GM12872 (cell line): ENCODE results near the gene DNAI1.

Experiments used
- CTCF ChIP-seq: IDR thresholded peaks from 3 replicates; pipeline ENCODE4 v1.5.1; 2011; ENCODE audit warnings: low read depth, mild to moderate bottlenecking, low read length, moderate library complexity; ENCODE audit not compliant: insufficient read depth

The DNAI1 gene

GRCh38 chr9:34484678-34485077 is 26.1 kb downstream of the DNAI1 start:
- no peak for TF ChIP-seq CTCF

- TF ChIP-seq CTCF = no peak
These were observed 27.2 kb downstream of the DNAI1 start for GRCh38 chr9:34485822-34486221.

GRCh38 chr9:34486572-34486971 is 28.0 kb downstream of the DNAI1 start:
- TF ChIP-seq CTCF = no peak

- no peak for TF ChIP-seq CTCF
These were observed 31.8 kb downstream of the DNAI1 start for GRCh38 chr9:34490360-34490759.

- no peak for TF ChIP-seq CTCF
These were observed 32.2 kb downstream of the DNAI1 start for GRCh38 chr9:34490760-34491159.

GRCh38 chr9:34491596-34491995 is 33.0 kb downstream of the DNAI1 start:
- TF ChIP-seq CTCF = no peak

- peak; percentile 17; the same call in 1 of the 3 replicates for TF ChIP-seq CTCF
These were observed 33.4 kb downstream of the DNAI1 start for GRCh38 chr9:34492051-34492450.
